ENCODE data around the gene GPR132.

DNA sequence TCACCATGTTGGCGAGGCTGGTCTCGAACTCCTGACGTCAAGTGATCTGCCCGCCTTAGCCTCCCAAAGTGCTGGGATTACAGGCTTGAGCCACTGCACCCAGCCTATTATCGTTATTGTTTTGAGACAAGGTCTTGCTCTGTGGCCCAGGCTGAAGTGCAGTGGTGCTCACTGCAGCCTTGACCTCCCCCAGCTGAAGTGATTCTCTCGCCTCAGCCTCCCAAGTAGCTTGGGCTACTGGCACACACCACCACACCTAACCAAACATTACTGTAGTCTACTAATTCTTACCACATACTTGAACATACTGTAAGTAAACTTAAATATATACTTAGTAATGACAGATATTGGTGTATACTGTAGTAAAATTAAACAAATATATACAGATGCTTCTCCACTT, 39.8 kb downstream of the GPR132 start:
- TF ChIP-seq, protein P1, sequence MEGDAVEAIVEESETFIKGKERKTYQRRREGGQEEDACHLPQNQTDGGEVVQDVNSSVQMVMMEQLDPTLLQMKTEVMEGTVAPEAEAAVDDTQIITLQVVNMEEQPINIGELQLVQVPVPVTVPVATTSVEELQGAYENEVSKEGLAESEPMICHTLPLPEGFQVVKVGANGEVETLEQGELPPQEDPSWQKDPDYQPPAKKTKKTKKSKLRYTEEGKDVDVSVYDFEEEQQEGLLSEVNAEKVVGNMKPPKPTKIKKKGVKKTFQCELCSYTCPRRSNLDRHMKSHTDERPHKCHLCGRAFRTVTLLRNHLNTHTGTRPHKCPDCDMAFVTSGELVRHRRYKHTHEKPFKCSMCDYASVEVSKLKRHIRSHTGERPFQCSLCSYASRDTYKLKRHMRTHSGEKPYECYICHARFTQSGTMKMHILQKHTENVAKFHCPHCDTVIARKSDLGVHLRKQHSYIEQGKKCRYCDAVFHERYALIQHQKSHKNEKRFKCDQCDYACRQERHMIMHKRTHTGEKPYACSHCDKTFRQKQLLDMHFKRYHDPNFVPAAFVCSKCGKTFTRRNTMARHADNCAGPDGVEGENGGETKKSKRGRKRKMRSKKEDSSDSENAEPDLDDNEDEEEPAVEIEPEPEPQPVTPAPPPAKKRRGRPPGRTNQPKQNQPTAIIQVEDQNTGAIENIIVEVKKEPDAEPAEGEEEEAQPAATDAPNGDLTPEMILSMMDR (IDR thresholded peaks at IDR 0.05; ENCODE audit: insufficient read depth, low read depth, low read length) = no peak
- no peak for TF ChIP-seq EZH2 (IDR thresholded peaks at IDR 0.05; ENCODE audit: insufficient read depth, low read length)
